Measurements from ENCODE around the gene PLEKHO2.
"Not testable (repeated sequence)": the region's sequence is repeated elsewhere in the genome, so short reads cannot be mapped to it uniquely, and the experiment has no call there.

Gene PLEKHO2, protein sequence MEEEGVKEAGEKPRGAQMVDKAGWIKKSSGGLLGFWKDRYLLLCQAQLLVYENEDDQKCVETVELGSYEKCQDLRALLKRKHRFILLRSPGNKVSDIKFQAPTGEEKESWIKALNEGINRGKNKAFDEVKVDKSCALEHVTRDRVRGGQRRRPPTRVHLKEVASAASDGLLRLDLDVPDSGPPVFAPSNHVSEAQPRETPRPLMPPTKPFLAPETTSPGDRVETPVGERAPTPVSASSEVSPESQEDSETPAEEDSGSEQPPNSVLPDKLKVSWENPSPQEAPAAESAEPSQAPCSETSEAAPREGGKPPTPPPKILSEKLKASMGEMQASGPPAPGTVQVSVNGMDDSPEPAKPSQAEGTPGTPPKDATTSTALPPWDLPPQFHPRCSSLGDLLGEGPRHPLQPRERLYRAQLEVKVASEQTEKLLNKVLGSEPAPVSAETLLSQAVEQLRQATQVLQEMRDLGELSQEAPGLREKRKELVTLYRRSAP

DNA sequence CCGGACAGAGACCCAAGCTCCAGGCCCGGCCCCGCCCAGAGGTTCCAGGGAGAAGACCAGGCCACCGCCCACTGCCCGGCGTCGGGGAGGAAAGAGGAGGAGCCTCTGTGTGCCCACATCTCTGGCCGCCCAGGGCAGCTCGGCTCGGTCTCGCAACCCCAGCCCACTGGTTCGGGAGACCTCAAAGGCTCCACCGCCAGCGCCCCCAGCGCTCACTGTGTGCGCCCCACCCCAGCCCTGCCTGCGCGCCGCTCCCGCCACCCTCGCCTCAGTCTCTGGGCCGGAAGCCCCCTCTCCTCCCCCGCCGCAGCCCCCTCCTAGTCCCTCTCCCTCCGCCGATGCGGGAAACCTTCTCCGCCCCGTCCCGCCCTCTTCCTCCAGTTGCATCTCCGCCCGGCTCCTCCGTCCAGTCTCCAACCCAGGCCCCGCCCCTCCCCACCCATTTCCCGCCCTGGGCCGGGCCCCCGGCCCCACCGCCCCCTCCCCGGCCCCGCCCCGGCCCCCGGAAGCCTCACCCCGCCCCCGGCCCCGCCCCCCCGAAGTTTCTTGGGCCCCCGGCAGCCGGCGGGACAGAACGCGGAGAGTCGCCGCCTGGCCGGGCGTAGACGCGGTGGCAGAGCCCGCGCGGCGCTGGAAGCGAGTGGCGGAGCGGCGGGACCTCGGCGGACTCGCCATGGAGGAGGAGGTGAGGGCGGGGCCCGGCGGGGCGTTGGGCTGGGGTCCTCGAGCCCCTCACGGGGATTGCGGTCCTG lies at the start of gene PLEKHO2:
Gene PLEKHO2, plus strand, starts transcription at position 572 of the 752 bp plus-strand sequence. Its CDS starts 102 bp downstream, at position 674.
- peak; percentile 72 for DNase-seq

DNA sequence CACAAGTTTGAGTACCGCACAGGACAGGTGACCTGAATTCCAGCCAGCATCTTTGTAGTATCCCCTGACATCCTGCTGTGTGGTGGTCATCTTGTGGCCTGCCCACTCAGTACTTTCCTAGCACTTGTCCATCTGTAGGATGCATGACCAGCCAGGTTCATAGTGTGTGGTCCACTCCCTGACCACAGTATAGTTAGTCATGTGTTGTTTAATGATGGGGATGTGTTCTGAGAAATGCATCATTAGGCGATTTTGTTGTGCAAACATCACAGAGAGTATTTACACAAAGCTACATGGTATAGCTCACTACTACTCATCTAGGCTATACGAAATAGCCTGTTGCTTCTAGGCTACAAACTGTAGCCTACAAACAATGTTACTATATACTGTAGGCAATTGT lies 49.4 kb upstream of the PLEKHO2 start:
- DNase-seq: no peak

DNA sequence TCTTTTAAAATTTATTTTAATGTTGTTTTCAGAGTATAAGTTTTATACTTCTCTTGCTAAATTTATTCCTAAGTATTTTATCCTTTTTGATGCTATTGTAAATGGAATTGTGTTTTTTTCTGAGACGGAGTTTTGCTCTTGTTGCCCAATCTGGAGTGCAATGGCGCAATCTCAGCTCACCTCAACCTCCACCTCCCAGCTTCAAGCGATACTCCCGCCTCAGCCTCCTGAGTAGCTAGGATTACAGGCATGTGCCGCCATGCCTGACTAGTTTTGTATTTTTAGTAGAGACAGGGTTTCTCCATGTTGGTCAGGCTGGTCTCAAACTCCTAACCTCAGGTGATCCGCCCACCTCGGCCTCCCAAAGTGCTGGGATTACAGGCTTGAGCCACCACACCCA lies 46.4 kb upstream of the PLEKHO2 start:
- DNase-seq: not testable (repeated sequence)

DNA sequence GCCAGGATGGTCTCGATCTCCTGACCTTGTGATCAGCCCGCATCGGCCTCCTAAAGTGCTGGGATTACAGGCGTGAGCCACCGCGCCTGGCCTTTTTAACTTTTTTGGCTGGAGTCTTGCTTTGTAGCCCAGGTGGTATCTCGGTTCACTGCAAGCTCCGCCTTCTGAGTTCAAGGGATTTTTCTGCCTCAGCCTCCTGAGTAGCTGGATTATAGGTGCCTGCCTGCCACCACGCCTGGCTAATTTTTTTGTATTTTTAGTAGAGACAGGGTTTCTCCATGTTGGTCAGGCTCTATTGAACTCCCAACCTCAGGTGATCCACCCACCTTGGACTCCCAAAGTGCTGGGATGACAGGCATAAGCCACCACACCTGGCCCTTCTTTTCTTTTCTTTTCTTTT lies 45.8 kb upstream of the PLEKHO2 start:
- not testable (repeated sequence) for DNase-seq

DNA sequence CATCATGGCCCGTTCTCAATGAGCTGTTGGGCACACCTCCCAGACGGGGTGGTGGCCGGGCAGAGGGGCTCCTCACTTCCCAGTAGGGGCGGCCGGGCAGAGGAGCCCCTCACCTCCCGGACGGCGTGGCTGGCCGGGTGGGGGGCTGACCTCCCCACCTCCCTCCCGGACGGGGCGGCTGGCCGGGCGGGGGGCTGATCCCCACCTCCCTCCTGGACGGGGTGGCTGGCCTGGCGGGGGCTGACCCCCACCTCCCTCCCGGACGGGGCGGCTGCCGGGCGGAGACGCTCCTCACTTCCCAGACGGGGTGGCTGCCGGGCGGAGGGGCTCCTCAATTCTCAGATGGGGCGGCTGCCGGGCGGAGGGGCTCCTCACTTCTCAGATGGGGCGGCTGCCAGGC lies 42.8 kb upstream of the PLEKHO2 start:
- not testable (repeated sequence) for DNase-seq

DNA sequence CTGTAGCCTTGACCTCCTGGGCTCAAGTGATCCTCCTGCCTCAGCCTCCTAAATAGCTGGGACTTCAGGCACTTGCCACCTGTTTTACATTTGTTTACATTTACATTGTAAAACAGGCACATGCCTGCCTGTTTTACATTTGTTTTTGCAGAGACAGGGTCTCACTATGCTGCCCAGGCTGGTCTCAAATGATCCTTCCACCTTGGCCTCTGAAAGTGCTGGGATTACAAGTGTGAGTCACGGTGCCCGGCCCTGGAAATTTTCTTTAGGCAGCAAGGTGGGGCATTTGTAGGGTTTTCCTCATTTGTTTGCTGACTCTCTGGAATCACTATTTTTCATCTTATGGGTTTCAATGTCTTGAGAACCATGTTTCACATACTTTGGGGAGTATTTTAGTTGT lies 41.2 kb upstream of the PLEKHO2 start:
- DNase-seq: no peak

DNA sequence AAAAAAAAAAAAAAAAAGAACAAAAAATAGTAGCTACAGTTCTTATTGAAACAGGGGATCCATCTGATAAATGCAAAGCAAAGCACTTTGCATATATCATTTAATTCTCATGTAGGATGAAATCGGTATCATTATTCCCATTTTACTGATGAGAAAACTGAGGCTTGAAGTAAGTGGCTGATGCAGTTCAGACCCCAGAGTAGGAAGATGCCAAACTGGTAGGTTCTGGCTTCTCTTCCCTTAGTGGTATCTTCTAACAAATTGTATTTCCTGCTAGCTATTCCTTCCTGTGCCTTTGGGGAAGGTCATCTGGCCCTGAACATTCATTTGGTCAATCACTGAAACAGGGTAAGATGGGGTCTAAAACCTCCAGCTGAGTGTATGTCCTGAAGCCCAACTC lies 38.2 kb upstream of the PLEKHO2 start:
- no peak for DNase-seq

DNA sequence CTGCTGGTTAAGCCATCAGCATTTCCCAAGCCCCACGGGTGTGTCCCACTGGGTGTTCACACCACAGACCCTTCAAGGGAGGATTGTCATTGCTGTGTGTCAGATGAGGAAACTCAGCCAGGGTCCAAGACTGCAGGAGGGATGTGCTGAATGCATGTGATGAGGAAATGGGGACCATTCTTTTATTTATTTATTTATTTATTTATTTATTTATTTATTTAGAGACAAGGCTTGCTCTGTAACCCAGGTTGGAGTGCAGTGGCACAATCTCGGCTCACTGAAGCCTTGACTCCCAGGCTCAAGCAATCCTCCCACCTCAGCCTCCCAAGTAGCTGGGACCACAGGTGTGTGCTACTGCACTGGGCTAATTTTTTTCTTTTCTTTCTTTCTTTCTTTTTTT lies 37.1 kb upstream of the PLEKHO2 start:
- no peak for DNase-seq

DNA sequence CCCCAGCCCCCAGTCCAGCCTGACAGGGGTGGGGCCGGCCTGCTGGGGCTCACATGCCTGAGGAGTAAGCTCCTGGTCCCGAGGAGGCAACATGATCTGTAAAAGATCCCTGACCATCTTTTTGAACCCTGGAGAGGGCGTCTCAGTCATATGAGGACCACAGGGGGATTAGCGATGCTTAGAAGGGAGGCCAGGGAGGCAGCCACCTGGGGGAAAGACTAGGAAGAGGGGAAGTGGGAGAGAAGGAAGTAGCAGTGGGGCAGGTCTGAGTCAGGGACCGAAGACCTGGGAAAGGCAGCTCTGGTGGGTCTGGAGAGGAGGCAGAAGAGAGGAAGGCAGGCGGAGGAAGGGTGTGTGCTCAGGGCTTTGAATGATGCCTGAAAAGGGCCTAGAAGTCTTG lies 35.2 kb upstream of the PLEKHO2 start:
- DNase-seq: no peak

DNA sequence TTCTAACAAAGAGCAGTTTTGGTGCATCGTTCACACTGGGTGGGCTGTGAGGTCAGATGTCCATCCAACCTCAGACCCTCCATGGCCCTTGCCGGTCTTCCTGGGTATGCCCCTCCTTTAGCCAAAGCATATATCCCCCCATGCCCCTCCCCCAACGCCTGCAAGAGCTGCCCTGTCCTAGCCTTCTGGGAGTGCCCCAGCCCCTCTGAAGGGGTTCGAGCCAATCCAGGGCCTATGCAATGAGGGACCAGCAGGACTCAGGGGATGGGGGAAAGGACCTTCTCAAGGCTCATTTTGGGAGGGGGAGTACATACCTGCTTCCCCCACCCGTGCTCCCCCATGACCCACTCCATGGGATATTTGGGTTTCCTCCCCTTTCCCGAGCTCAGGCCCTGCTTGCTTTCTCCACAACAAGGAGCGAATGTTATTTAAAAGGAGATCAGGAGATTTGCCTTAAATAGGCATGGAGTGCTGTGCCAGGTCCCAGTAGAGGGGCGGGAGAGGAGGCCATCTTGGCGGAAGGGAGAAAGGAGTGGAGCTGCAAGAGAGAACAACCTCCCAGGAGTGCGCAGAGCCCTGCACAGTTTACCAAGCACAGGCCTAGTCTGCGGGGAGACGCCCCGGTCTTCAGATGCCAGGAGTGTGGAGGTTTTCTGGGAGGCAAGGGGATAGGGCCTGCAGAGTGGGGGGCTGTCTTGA lies 34.5 kb upstream of the PLEKHO2 start:
- DNase-seq: no peak

DNA sequence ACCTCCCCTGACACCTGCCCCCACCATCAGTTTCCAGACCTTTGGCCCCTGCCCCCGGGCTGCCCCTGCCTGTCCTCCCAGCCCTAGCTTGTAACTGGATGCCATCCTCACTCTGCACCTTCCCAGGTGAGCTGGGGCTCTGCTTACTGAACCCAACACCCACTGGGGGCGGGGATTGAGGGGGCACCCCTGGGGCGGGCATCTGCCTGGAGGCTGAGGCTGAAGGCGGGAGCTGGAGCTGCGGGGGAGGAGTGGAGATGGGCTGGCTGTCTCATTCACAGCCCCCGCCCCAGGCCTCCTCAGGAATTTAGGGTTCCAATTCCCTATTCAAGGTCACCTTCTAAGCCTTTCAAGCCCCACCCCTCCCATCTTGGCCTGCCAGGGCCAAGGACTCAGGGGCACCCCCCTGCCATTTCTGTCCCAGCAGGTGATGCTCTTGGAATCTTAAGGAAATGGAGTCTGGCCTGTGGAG lies 33.9 kb upstream of the PLEKHO2 start:
- DNase-seq: no peak

DNA sequence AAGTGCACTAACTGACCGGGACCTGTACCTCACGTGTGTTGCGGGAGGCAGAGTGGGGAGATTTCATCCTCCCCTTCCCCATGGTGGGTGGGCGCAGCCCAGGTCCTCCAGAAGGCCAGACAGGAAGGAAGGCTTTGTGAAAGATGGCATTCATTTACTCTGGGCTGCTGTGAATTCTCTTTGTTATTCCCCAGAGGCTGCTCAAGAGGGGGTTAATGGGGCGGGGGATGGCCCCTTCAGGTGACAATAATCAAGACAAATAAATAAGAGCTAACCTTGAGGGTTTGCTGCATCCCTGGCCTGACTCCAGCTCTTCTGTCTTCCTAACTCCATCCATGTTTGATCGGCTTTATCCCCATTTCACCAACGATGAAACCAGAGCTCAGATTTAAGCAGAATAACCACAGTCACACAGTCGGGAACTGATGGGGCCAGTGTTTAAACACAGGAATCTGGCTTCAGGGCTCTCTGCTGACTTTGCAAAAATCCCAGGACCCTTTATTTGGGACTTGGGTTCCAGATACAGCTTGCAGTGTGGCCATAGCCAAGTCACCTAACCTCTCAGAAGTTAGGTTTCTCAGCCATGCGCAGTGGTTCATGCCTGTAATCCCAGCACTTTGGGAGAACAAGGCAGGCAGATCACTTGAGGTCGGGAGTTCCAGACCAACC lies 32.8 kb upstream of the PLEKHO2 start:
- DNase-seq: no peak

DNA sequence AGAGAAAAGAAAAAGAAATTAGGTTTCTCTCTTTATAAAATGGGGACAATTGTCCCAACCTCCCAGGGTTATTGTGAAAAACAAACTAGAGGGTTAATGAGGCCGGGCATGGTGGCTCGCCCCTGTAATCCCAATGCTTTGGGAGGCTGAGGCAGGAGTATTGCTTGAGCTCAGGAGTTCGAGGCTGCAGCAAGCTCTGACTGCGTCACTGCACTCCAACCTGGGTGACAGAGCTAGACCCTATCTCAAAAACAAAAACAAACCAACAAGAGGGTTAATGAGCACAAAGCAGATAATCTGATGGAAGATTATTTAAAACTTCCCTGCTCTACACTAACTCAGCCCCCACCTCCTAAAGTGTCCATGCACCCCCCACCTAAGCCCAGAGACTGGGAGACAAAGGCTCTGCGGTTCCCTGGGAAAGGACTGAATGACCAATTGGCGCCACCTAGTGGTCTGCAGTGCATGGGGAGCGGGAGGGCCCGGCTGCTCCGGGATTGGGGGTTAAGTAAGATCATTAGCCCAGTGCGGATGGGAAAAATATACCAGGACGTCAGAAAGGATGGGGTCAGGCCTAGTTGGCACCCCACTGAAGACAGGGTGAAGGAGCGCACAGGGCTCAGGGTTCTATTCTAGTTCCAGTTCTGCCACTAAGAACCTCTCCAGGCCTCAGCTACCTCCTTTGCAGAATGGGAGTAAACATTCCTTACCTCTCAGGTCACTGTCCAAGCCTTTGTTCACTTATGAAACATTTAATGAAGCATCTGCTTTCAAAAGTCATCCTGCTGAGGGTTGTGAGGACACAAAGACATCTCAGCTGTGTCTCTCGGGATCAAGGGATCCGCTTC lies 31.8 kb upstream of the PLEKHO2 start:
- DNase-seq: no peak

DNA sequence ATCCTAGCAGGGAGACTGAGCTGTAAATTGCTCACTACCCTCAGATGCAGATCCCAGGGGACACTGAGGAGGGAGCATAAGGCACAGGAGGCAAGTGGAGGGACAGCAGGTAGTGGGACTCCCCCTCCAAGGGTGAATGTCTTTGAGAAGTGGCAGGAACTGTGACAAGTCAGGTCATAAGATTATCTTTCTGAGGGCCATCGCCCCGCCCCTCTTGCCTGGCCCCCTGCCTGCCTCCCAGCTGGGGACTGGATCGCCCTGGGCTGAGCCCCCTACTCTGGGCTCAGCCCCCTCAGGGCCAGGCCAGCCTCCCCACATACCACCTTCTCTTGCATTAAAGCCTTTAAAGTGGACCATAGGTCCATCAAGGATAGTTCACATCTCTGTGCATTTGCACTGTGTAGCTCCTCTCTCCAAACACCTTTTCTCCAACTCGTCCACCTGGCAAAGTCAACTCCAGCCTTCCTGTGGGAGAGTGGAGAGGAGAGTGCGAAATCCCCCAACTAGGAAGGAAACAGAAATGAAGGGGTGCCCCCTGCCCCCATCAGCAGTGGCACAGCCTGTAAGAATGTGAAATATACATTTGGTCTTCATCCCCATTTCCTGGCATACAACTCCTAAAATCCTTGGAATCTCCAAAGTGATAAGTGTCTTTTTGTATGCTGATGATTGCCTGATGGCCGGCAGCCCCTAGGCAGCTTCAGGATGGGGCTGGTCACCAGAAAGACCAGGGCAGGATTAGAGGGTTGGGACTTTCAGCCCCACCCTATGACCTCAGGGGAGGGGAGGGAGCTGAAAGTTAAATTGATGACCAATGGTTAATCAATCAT lies 31.0 kb upstream of the PLEKHO2 start:
- DNase-seq: no peak

DNA sequence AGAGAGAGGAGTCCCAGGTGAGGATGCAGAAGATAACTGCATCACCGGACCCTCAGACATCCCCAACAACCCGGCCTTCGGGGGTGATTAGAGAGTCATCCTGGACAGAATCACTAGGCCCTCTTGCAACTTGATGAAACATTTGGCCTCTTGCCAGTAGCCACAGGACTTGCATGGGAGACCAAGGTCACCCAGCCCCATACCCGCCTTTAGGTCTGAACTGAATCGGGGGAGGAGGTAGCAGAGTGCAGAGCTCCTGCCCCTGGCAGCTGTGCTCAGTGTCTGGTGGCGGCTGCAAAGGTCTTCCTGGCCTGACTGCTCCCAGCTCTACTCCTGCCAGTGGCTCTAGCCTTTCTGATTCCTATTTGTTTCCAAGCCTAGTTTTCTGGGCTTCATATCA lies 28.6 kb upstream of the PLEKHO2 start:
- no peak for DNase-seq

DNA sequence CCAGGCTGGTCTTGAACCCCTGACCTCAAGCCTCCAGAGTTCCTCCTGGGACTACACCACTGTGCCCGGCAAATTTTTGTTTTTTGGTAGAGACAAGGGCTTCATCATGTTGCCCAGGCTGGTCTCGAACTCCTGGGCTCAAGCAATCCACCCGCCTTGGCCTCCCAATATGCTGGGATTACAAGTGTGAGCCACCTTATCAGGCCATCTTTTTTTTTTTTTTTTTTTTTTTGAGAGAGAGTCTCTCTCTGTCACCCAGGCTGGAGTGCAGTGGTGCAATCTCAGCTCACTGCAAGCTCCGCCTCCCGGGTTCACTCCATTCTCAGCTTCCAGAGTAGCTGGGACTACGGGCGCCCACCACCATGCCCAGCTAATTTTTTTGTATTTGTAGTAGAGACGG lies 27.4 kb upstream of the PLEKHO2 start:
- not testable (repeated sequence) for DNase-seq

DNA sequence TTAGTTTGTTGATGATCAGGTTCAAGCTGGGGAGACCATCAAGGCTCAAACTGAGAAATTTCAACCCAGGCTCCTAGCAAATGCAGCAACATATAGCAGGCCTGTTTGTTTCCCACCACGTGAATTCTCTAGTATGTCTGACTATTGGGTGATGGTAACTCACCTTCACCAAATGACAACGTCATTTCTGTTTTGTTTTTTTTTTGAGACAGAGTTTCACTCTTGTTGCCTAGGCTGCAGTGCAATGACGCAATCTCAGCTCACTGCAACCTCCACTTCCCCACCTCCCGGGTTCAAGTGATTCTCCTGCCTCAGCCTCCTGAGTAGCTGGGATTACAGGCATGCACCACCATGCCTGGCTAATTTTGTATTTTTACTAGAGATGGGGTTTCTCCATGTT lies 26.8 kb upstream of the PLEKHO2 start:
- not testable (repeated sequence) for DNase-seq

DNA sequence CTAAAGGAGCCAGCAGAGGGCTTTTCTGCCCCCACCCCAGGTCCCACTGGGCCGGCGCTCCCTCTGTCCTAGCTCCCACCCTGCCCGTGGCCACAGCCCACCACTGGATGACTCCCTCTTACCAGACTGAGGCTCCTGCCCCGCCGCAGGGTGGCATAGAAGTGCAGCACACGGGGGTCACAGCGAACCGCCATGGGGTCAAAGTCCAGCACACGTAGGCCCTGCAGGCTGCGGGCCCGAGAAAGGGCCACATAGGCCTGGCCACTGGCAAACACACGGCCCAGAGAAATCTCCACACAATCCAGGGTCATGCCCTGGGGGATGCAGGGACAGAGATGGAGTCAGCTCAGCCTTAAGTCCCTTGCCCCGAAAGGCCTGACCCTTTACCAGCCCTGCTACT lies 25.3 kb upstream of the PLEKHO2 start:
- no peak for DNase-seq

DNA sequence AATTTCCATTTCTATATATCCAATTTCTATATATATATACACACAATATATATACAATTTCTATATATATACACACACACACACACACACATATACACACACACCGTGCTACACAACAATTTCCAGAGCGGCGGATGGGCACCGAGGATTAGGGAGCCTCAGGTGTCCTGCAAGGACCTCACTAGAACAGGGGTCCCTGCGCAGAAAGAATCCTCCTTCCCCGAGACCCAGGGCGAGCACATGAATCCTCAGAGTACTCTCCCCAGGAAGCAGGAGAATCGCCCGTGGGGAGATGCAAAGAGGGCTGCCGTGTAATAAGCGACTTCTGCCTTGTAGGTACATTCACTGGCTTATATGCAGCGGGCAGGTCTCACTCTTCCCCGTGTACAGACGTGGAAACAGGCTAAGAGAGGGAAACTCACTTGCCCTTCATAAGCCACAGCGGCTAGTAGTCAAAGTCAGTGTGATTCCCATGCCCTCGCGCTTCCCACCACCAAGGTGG lies 16.7 kb upstream of the PLEKHO2 start:
- no peak for DNase-seq

DNA sequence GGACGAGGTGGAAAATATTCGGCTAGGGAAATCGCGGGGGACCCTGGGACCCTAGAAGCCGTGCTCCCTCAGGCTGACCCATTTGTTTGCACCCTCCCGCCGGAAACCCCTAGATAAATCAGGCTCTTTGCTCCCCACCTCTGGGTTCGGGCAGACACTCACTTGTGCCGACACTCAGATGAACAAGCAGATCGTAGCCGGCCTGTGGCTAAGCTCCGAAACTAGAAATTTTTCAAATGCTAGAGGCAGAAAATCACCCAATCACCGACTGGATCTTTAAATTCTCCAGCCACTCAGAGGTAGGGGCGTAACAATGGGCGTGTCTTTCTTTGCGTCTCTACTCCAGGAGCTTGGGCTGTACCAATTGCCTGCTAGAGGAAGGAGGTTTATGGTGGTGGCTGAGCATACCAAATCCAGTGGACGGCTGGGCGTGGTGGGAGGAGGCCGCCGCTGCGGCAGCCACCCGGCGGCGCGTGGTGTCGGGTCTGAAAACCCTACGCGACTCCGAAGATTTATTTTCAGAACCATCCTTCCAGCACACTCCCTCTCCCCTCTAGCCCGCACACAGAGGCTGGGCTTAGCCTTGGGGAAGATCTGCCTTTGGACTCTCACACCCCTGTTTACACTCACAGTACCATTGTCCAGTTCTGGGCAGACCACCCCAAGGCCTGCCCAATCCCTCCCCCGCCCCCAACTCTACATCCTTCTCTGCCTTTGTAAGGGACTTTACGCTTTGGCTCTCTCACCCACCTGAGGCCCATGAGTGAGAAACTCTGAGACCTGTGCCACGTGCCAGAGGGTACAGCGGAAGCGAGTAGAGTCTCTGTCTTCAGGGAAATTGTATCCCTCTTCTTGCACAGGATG lies 16.1 kb upstream of the PLEKHO2 start, which contains the start of gene PIF1:
Gene PIF1, minus strand, starts transcription at position 217 of the 864 bp plus-strand sequence. CDS start 1,312 bp downstream, outside the sequence.
- peak; percentile 97 for DNase-seq

All from NCI-H524 treated with DMSO at 0.1 percent for 48 hours (cell line).